Caki2 (cell line): ENCODE results near the gene FLT4. TPM values are rescaled to one million over a fixed set of nuclear protein-coding genes. Genes with fewer than 3 reads are reported as not detected.

Experiments used
- DNase-seq: peaks from one replicate; pipeline ENCODE4 v3.0.0-alpha.2; 2015; ENCODE audit warnings: low read depth
- in situ Hi-C: cut with HindIII; loops from 2 replicates; pipeline ENCODE4 v1.10.0; 2016; ENCODE audit warnings: low sequenced_read_pairs, low pct_unique_long_range_greater_than_20kb, mixed read lengths
- total RNA-seq: library from RNA; depleted of rRNA; stranded (reverse); fragments of >200 nt; shearing (Covaris generic); gene quantifications from 2 replicates; pipeline ENCODE4 v1.2.3, GENCODE V29; 2014; ENCODE audit warnings: low replicate concordance

FLT4 gene
- total RNA-seq, 1 experiment from 2014 or later = 2.3 TPM

DNA sequence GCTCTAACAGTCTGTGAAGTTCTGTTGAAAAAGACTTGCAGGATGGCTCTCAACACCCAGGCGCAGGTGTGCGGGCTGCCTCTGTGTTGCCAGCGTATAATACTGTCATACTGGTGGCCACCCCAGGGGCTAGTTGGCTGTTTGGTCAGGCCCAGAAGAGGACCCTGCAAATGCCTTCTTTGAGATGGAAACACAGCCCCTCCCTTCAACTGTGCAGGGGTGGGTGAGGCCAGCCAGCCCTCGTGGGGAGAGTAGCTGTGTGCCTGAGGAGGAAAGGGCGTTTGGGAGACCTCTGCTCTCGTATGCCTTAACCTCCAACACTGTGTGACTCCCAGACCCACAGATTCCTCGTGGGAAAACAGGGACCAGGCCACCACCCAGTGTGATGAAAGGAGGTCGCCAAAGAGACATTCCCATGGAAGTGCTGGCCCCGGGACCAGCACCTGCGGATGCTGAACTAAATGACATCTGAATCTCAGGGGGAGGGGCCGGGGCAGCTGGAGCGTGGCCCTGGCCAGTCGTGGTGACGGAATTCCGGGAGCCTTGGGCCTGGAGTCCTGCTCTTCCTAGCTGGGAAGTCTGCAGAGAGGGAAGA lies 46.8 kb downstream of the FLT4 start:
- DNase-seq = no peak
- in situ Hi-C loops = no loop called here

DNA sequence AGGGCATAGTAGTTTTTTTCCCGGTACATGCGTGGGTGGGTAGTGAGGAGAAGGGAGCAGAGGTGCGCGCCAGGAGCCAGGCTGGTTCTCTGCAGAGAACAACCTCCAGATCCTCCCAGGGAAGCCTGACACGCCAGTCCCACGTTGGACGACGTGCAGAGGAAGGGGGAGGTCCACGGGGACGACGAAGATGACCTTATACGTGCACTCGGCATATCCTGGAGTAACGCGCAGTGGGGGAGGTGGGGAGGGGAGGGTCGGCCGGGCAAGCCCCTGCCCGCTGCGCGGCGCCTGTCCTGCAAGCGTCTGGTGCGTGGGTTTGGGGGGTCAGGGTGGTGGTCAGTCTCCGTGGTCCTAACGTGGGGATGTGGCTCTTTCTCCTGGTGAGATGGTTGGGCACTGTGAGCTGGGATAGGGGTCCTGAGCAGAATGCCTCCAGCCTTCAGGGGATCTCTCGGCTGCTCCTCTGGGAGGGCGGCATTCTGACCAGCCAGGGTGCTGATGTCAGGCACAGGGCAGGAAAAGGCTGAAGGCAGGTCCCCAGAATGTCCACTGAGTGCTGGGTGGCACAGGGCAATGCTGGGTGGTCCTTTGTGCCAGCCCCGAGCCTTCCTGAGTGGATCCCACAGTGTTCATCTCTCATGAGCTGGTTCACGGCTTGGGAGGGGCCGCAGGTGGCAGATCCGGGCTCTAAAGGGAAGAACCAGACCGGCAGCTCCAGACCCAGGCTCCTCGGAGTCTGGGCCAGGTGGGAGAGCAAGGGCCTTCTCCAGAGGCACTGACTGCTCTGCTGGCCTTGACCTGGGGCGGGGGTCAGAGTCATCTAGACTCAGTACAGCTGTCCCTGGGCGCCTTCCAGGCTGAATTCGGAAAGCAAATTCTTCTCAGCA lies 47.6 kb downstream of the FLT4 start:
- DNase-seq = no peak
- in situ Hi-C loops = no loop called here

DNA sequence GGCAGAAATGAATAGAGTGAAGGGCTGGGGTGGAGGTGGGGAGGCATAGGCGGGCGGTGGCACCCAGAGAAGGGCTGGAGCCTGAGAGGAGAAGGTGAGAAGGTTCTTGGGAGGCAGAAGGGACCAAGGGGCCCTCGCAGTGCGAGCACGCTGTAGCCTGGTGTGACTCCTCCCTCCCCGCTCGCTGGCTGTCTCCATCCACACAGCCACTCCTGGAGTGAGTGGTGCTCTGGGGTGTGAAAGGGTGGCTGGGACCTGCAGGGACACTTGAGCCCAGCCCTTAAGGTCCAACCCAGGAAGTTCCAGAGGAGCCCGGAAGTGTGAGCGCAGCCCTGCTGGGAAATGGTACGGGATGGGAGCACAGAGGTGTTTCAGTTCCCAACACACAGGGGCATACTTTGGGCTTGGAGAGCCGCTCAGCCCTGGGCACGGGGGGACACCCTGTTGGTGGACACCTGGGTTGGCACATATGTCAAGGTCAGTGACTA lies 48.8 kb downstream of the FLT4 start:
- in situ Hi-C loops = no loop called here
- DNase-seq = no peak

DNA sequence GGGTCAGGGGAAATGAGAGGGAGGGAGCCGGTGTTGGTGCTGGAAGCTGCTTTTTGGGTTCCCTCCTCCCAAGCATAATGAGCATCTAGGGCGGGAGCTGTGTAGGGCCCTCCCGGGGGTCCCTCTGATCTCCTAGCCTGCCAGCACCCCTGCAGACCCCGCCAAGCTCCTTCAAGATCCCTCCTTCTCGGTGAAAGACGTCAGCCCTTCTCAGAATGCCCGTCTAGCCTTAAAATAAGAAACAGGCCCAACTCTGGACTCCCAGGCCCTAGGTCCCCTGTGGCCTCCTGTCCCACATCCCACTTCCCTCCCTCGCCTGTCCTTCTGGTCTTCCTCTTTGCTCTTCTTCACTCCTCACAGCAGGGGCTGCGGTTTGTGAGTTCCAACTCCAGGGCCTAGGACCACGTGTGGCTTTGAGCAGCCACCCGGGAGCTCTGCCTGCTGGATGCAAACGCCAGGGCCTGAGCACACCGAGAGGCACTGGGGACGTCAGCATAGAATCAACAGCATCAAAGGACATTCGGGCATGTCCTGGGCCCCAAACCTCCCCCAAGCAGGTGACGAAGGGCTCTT lies 49.3 kb downstream of the FLT4 start:
- DNase-seq = no peak
- in situ Hi-C loops = no loop called here

DNA sequence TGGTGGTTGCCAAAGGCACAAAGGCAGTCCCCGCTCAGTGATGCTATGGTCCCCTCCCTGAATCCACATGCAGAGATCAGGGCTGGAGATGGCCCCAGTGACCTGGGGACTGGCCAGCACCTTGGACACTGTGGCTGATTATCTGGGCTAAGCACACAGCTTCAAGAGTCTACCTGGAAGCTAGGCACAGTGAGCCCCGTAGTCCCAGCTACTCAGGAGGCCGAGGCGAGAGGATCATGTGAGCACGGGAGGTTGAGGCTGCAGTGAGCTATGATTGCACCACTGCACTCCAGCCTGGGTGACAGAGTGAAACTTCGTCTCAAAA lies 49.8 kb downstream of the FLT4 start:
- DNase-seq = no peak
- in situ Hi-C loops = no loop called here

DNA sequence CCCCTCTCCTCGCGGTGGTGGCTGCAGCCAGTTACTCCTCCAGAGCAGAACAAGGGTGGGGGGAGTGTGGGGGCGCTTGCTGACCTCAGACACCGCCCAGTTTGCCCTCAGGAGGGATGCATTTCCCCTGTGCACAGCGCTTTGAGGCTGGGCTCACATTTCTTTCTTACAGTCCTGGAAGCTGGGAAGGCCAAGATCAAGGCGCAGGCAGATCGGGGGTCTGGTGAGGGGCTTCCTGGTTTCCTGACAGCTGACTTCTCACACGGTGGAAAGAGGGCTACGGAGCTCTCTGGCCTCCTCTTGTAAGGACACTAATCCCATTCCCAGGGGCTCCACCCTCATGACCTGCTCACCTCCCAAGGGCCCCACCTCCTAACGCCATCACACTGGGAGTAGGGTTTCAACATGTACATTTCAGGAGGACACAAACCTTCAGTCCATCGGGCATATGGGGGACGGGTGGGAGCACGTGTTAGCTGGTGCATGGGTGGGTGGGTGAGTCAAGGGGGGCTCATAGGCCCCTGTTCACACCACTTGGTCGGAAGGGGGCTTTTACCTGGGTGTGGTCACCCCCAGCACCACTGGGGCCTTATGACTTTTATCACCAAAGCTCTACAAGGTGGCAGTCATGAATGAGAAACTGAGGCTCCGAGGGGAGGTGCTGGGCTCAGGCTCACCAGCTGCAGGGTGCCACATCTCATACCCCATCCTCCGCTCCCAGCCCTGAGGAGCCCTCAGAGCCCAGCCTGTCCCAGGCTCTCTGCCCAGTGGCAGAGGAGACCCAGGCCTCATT lies 50.4 kb downstream of the FLT4 start:
- in situ Hi-C loops = no loop called here
- no peak for DNase-seq

DNA sequence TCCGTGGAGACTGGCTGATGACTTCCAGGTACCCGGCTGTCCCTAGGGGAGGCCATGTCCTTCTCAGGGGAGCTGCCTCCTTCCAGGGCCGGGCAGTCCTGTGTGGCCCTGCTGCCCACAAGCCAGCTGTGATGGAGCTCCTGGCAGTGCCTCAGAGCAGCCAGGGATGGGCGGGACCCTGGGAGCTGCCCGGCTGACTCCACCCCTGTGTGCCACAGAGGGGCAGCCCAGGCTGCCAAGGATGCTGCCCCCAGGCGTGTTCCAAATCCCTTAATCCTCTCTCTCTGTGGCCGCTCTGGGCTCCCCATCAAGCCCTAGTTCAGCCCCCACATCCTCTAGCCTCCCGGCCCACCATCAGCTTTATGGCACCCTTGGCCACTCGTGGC lies 51.1 kb downstream of the FLT4 start:
- in situ Hi-C loops = no loop called here
- DNase-seq = no peak

DNA sequence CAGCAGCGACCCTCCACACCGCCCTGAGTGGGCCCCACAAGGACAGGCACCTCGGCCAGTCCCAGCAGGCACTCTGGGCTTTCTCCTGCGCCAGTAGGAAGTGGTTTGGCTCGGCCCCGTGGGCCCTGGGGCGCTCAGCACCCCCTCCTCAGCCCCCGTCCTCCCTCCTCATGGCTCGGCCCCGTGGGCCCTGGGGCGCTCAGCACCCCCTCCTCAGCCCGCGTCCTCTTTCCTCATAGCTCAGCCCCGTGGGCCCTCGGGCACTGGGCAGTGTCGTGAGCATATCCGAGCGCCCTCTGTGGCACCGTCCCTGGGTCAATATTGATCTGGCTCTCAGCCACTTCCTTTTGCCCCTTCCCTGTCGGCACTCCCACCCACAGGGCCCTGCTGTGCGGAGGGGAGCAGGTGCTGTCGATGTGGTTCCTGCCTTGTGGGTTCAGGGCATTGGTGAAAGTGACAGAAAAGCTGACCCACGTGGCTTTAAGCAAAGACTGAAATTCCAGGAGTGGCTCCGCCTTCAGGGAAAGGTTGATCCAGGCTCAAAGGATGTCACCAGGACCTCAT lies 52.6 kb downstream of the FLT4 start:
- in situ Hi-C loops = no loop called here
- DNase-seq = no peak

DNA sequence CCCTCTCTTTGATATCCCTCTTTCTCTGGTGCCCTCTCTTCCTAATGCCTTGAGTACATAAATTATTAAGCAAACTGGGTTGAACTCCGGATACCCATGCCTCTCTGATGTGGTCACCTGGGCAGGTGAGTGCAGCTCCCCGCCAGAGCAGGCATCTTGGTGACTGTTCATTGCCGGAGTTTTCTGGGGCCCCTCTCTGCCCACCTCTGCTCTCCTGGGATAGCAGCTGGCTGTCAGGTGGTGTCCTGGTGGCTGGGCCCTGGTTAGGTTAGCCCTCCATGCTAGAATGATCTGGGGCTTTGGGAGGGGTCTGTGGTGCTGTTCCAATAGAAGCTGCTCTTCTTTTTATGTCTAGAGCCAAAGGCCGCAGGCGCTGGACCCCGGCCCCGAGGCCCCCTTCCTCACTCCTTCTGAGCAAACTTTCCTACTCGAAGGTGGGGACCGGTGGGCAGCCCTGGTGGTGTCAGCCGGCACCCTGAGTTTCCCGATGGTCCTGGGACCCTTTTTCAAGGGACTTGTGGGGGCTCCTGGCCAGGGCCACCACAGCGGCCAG lies 53.2 kb downstream of the FLT4 start:
- in situ Hi-C loops = no loop called here
- no peak for DNase-seq

DNA sequence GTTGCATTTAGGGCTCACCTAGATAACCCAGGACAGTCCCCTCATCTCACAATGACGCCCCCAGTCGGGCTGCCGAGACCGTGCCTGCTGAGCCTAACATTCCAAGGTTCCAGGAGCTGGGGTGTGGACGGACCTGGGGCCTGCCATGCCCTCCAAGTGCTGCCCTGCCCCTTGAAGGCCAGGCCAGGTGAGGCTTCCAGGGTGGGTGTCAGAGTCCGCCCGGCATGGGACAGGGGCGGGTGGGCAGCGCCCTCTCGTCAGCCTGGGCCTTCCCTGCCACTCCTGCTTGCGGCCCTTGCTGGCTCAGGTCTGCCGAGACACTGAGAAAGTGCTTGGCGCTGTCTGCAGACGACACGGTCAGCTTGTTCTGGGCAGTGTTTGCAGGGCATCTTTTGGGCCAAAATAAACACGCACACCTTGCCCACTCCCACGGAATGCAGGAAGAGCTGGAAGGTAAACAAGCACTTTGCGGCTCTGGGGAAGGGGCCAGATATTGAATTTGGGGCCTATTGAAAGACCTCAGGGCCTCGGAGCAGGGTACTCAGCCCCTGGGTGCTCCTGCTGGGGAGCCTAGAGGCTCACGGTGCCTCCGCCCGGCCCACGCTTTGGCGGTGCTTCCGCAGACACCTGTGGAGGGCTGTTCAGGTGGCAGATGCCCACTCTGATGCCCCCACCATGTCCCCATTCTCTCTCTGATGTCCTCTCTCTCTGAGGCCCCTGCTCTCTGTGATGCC lies 53.9 kb downstream of the FLT4 start:
- in situ Hi-C loops = no loop called here
- no peak for DNase-seq

DNA sequence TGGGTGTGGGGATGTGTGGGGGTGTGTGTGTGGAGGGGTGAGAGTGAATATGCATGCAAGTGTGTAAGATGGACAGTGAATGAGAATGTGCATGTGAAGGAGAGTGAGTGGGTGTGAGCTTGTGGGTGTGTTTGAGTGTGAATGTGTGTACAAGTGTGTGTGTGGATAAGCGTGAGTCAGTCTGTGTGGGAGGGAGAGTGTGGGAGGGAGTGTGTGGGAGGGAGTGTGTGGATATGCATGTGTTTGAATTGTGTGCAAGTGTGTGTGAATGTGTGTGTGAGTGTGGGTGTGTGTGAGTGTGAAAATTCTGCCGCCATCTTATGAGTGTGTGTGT lies 54.4 kb downstream of the FLT4 start:
- DNase-seq = no peak
- in situ Hi-C loops = no loop called here

DNA sequence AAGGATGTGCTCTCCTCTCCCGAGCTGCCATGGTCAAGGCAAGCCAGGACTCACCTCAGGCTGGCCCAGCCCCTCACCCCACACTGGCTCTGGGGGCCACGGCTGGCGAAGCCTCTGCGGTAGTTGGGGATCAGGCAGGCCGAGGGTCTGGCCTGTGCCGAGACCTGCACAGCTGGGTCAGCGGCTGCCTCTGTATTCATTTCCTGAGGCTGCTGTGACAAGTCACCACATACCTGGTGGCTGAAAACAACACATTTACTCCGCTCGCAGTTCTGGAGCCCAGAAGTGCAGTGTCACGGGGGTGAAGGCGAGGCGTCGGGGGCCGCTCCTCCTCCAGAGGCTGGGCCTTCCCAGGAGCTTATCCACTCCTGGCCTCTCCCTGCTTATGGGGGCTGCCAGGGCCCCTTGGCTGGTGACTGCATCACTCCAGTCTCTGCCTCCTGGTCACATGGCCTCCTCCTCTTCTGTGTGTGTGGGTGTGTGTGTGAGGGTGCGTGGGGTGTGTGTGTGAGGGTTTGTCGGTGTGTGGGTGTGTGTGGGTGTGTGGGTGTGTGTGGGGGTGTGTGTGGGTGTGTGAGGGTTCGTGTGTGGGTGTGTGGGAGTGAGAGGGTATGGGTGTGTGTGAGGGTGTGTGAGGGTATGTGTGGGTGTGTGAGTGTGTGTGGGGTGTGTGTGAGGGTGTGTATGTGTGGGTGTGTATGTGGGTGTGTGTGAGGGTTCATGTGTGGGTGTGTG lies 54.9 kb downstream of the FLT4 start:
- in situ Hi-C loops = no loop called here
- DNase-seq = no peak

DNA sequence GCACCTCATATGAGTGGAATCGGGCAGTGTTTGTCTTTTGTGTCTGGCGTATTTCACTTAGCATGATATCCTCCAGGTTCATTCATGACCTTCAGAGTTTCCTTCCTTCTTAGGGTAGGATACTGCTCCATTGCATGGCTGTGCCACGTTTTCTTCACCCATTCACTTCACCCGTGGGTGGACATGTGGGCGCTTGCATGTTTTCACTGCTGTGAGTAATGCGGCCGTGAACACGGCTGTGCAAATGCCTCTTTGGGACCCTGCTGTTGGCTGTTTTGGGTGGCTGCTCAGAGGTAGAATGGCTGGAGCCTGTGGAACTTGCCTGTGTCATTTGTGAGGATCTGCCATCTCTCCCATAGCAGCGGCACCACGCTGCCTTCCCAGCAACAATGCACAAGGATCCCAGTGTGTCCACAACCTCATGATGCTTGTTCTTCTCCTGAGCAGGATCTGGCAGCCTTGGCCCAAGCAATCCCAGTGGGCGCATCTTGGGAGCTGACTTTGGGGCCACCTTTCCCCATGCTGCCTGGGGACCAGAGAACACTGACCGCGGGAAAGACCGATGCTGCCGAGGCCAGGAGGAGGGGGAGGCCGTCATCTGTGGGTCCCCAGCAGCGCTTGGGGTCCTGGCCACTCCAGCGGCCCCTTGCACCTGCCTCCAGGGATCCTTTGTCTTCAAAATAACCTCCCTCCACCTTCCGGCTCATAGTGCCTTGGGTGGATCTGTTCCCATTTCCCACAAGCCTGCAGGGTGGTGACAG lies 55.8 kb downstream of the FLT4 start:
- no peak for DNase-seq
- in situ Hi-C loops = no loop called here

DNA sequence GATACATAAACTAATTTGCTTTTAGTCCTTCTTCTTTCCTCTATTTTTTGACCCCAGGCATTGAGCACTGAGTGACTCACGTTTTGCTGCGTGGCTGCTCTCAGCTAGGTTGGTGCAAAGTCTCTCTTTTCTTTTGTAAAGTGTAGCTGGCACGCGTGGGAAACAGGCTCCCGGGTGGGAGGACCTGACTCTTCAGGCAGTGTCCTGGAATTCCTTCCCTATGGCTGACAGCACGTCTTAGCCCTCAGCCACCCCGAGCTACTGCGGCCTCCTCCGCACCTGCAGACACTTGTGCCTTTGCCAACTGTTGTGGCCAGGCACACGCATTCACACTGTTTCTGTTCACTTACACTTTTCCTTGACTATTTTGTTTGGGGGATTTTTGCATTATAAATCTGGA lies 57.2 kb downstream of the FLT4 start:
- in situ Hi-C loops = no loop called here
- no peak for DNase-seq

DNA sequence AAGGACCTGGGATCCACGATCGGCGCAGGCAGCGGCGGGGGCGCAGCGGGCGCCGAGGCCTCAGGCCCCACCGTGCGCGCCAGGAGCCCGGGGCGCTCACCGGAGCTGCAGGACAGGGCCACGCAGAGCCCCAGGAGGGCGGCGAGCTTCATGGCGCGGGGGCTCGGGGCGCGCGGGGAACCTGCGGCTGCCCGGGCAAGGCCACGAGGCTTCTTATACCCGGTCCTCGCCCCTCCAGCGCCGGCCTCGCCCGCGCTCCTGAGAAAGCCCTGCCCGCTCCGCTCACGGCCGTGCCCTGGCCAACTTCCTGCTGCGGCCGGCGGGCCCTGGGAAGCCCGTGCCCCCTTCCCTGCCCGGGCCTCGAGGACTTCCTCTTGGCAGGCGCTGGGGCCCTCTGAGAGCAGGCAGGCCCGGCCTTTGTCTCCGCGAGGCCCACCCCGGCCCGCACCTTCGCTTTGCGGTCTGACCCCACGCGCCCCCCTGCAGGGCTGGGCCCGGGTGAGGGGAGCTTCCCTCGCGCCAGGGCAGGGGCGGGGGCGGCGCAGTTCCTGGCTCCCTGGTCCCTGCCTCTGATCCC lies 58.0 kb downstream of the FLT4 start, which contains the start of gene SCGB3A1:
Gene SCGB3A1, minus strand, starts transcription at position 189 of the 577 bp plus-strand sequence. Its CDS starts 37 bp downstream, at position 152.
- DNase-seq = no peak
- in situ Hi-C loops = no loop called here
